NCI-H2171 (cell line): Measurements from ENCODE around the gene PTHLH.
A peak's percentile ranks its signal among the peaks of the same experiment; 100 is the strongest.

Experiments used
- DNase-seq: peaks from one replicate; lab custom pipeline; 2025; lab: John Stamatoyannopoulos, UW

The PTHLH gene

DNA sequence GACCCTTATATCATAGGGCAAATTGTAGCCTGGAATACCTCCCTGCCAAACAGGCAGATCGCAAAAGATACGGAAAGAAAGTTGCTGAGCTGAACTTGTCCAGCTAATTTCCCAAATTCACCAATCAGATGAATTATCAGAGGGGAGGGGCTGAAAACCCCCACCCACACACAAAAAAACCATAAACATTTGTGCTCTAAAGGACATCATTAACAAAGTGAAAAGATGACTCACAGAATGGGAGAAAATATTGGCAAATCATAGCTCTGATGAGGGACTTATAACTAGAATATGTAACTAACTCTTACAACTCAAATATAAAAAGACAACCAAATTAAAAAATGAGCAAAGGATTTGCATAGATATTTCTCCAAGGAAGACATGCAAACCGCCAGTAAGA is 36.3 kb downstream of the PTHLH start:
- no peak for DNase-seq

DNA sequence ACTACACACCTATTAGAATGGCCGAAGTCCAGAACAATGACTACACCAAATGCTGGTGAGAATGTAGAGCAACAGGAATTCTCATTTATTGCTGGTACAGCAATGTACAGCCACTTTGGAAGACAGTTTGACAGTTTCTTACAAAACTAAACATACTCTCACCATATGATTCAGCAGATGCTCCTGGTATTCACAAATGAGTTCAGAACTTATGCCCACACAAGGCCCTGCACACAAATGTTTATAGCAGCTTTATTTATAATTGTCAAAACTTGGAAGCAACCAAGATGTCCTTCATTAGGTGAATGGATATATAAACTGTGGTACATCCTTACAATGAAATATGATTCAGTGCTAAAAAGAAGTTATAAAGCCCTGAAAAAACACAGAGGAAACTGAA is 38.3 kb downstream of the PTHLH start:
- no peak for DNase-seq

DNA sequence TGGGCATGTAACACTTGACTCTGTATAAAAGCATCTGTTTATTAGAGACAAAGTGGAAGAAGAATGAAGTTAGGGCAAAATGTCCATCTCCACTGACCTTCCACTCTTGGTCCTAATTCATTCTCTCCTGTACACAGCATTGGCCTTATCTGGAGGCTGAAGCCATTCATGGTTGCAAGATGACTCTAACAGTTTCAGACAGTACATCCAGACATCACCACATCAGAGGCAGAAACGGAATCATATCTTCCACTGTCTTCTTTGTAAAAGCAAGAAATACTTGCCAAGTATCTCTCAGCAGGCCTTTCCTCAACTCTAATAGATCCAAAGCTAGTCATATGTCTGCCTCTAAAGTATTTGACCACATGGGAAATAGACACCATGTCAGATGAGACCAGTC is 41.1 kb downstream of the PTHLH start:
- DNase-seq = no peak

DNA sequence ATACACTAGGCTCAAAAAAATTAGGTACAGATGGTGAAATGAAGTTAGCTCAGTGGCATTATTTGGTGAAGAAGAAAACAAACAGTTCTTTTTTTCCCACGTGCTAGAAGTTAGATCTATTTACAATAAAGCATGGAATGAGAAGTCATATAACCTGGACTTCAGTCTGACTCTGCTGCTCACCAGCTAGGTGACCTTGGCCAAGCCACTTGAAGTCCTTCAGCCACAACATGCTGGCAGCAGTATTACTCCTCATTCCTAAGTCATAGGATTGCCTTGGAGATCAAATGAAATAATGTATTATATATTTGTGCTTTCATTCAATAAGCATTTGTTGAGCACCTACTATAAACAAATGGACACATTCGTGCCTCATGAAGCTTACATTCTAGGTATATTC is 45.2 kb downstream of the PTHLH start:
- DNase-seq = no peak

DNA sequence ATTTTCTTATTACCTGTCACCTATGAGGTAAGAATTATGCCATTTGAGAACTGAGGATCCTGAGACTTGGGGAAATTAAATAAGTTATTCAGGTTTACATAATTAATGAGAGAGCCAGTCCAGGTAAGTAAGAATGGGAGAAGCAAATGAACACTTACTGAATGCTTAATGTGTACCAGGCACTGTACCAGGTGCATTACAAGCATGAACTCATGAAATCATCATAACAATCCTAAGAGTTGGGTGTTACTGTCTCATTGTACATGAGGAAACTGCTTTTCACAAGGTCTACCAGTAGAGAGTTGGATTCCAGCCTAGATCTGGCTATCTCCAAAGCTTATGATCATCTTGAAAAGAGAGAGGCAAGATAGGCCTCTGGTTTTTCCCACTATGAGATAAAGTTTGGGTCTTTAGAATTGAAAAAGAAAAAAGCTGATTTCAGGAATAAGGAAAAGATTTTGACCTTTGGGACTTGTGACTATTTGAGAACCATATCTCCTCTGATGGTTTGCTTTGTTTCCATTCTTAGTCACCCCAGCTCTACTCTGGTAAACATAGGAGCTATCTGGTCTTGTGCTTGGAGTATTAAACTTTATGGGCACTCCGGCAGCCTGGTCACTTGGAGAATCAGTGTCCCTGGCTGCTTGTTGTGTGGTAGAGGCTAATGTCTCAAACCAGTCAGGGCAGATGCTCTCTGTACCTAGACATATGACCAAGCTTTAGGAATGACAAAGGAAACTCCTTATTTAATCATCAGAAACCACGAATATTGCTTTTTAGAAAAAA is 48.0 kb downstream of the PTHLH start:
- DNase-seq = no peak

DNA sequence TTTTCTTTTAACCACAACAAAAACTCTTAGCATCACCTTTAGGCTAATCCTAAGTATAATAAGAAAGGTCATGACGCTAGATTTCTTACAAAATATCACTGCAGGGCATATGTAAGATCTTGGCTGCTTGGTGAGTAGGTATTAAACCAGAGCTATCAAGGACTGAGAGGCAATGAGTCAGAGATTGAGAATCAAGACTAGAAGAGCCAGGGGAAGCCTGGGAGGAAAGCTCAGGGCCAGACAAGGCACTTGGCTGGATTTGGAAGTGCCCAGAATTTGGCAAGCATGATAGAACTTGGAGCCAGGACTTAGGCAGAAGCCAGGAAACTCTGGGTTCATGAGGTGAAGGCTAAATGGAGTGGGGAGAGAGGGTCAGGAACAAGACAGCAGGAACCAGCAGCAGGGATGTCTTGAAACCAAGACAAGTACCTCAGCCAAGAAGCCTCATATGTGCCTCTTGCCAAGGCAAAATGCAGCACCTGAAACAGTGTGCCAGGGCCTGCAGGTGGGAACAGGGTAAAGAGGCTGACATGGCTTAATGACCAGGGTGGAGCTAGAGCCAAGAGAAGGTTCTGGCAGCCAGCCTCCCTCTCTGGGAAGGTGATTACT is 49.9 kb downstream of the PTHLH start:
- DNase-seq = no peak

DNA sequence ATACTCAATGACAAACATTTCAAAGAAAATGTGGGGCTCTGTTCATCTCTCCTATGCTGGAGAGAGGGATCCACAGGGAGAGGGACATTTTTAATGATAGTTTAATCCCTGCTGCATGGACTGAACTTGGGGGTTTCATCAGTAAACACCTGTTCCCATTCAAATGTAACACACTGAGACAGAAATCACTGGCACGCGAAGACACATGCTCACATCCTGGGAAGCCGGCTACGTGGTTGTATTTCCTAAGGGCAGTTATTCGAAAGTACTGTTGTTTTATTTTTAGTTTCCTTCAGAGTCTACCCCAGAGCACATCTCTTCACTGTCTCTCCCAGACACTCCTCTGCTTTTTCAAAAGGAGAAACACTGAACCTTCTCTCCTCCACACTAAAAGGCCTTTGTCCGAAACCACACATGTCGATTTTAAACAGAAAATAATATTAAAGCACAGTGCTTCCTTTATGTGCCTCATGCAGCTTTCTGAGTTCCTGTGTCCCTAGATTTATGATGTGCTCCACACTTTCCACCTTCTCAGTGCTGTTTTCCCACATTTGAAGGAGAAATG is 52.8 kb downstream of the PTHLH start:
- peak; percentile 75 for DNase-seq

DNA sequence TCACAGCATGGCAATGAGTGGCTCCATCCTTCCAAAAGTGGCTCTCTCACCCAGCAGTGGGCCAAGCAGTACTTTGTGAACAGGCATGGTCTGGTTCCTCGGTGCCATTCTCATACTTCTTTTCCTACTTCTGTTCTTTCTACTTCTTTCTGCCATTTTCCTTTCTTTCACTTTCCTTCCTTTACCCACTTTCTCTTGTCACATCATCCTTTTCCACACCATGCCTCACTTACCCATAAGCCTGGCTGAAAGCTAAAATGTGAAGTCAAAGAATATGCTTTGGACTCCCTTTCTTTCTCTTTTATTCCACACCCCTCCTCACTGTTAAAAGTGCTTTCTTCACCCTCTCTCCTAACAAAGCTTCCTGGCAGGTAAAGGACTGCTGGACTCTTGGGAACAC is 57.0 kb downstream of the PTHLH start:
- DNase-seq = no peak

DNA sequence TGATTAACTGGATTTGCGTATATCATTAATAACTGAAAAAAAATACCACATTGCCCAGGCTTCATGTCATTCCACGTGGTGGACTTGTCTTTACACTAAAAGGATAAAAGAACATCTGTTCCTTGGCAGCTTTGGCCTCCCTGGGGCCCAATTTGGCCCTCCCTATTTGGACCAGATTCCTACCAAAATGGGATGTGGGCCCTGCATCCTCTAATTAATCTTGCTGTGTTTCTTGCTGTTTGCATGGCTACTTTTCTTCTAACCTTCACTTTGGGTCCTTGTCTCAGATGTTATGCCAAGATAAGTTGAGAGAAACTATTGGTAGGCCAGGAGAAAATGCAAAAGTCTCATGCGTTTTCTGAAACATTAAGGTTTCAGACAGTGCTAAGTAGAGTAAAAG is 57.5 kb downstream of the PTHLH start:
- peak; percentile 87 for DNase-seq

DNA sequence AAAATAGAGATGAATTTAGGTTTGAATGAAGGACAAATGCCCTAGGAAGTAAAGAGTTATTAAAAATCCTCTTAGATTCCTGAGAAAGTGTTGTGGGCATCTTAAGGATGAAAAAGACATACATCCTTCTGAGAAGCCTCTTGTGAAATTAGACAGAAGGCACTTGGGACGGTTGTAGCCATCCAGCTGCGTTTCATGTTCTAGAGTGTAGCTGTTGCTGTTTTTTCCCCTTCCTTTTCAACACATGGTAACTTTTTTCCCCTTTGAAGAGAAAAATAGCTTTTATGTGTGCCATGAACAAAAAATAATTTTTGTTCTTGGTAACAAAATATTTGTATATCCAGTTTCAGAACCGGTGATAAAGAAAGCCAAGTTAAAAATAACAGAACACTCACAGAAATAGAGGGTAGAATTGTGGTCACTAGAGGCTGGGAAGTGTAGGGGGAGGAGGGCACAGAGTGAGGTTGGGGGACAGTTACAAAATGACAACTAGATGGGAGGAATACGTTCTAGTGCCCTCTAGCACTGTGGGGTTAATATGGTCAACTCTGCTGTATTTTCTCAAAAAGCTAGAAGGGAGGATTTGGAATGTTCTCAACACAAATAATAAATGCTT is 58.4 kb downstream of the PTHLH start:
- DNase-seq = no peak

DNA sequence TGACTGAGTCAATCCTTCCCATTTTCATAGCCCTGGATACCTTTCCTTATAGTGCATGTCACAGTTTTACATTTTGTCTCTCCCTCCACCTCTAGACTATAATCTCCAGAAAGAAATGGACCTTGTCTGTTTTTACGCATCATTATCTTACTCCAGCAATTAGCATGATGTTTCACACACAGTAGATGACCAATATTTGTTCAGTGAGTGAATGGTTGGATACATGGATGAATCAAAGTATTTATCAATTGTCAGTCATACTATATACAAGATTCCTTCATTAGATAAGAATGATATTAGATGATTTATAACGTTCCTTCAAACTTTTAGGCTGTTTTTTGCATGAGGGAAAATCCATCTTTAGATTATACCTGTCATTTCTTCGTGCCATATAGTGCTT is 61.1 kb downstream of the PTHLH start:
- no peak for DNase-seq
